PC-3 (cell line): ENCODE data around the gene MRC2. TPM values are rescaled to one million over a fixed set of nuclear protein-coding genes. Genes with fewer than 3 reads are reported as not detected.

Experiments
- ATAC-seq: fragments of 200-7000 bp; cut with Tn5 transposase; 2 replicates; pipeline ENCODE4 v1.9.1; 2020; ENCODE audit warnings: mild to moderate bottlenecking, moderate library complexity
- BruUV-seq: library from RNA; stranded (reverse); fragments of 400-500 nt; replicated peaks from 2 replicates; lab custom pipeline; 2021; lab: Mats Ljungman, UMichigan
- CTCF ChIA-PET: fragments of 300-600 bp; sonication (Branson Sonifier 250); formaldehyde crosslinking; loops from one replicate; lab custom pipeline; 2022; ENCODE audit warnings: antibody characterized with exemption; lab: Charles Lee
- POLR2A ChIA-PET: fragments of 300-600 bp; sonication (Branson Sonifier 250); formaldehyde crosslinking; loops from one replicate; lab custom pipeline; 2022; ENCODE audit warnings: antibody characterized with exemption; ENCODE audit not compliant: unreplicated experiment; lab: Charles Lee
- DNase-seq: peaks from one replicate; pipeline ENCODE4 v3.0.0-alpha.2; 2015
- H2AFZ ChIP-seq: fragments of 300-600 bp; sonication (generic); 2 replicates; pipeline ENCODE4 v1.6.0; 2016; ENCODE audit warnings: antibody characterized with exemption, low read length
- H3F3A ChIP-seq: fragments of 300-600 bp; sonication (generic); one replicate; pipeline ENCODE4 v1.6.0; 2017; ENCODE audit warnings: antibody characterized with exemption, low read length, control low read depth, mild to moderate bottlenecking; ENCODE audit not compliant: unreplicated experiment
- H3K27ac ChIP-seq: fragments of 300-600 bp; sonication (generic); 2 replicates; pipeline ENCODE4 v1.5.1; 2016; ENCODE audit warnings: mild to moderate bottlenecking, low read length
- H3K27me3 ChIP-seq: fragments of 300-600 bp; sonication (generic); 2 replicates; pipeline ENCODE4 v1.6.1; 2016; ENCODE audit warnings: low read length, mixed read lengths
- H3K36me3 ChIP-seq: fragments of 300-600 bp; sonication (generic); 2 replicates; pipeline ENCODE4 v1.6.1; 2016; ENCODE audit warnings: low read depth, mixed run types, low read length, mixed read lengths
- H3K4me1 ChIP-seq: fragments of 300-600 bp; sonication (generic); 2 replicates; pipeline ENCODE4 v1.5.1; 2016; ENCODE audit warnings: low read length; ENCODE audit not compliant: insufficient read depth
- H3K4me2 ChIP-seq: fragments of 300-600 bp; sonication (generic); 2 replicates; pipeline ENCODE4 v1.6.0; 2016; ENCODE audit warnings: low read length
- H3K4me3 ChIP-seq: fragments of 300-600 bp; sonication (generic); 2 replicates; pipeline ENCODE4 v1.5.1; 2016; ENCODE audit warnings: mild to moderate bottlenecking, low read length, mixed read lengths
- H3K79me2 ChIP-seq: fragments of 300-600 bp; sonication (generic); 2 replicates; pipeline ENCODE4 v1.6.1; 2017; ENCODE audit warnings: low read length, mixed read lengths
- H3K9ac ChIP-seq: fragments of 300-600 bp; sonication (generic); 2 replicates; pipeline ENCODE4 v1.6.0; 2016; ENCODE audit warnings: mild to moderate bottlenecking, low read length
- H3K9me2 ChIP-seq: fragments of 300-600 bp; sonication (generic); replicated peaks from 2 replicates; pipeline ENCODE4 v1.6.1; 2016; ENCODE audit warnings: mixed run types, low read length, mixed read lengths
- H3K9me3 ChIP-seq: fragments of 300-600 bp; sonication (generic); 2 replicates; pipeline ENCODE4 v1.6.1; 2016; ENCODE audit warnings: low read length, mixed read lengths
- H4K20me1 ChIP-seq: fragments of 300-600 bp; sonication (generic); 2 replicates; pipeline ENCODE4 v1.6.1; 2016; ENCODE audit warnings: low read length, mixed read lengths
- EZH2 ChIP-seq: fragments of 300-600 bp; sonication (generic); IDR thresholded peaks from one replicate; pipeline ENCODE4 v1.6.1; 2017; ENCODE audit warnings: antibody characterized with exemption, mild to moderate bottlenecking, low read length; ENCODE audit not compliant: unreplicated experiment
- EZH2phosphoT487 ChIP-seq: fragments of 300-600 bp; sonication (generic); IDR thresholded peaks from 2 replicates; pipeline ENCODE4 v1.6.1; 2018; ENCODE audit warnings: mild to moderate bottlenecking, antibody characterized with exemption, low read length, borderline replicate concordance
- intact Hi-C: fragments of 100-400 bp; cut with micrococcal nuclease; formaldehyde crosslinking; loops from 2 replicates; pipeline ENCODE4 v1.9.0; 2023
- total RNA-seq: library from RNA; depleted of rRNA; stranded (reverse); fragments of >200 nt; gene quantifications from 2 replicates; pipeline ENCODE4 v1.2.3, GENCODE V29; 2014
- TF ChIP-seq, protein P1 (sequence below): fragments of 300-600 bp; sonication (generic); conservative IDR thresholded peaks from 2 replicates; pipeline ENCODE4 v1.5.1; 2017; ENCODE audit warnings: antibody characterized with exemption, low read depth, mild to moderate bottlenecking, low read length

MRC2 gene
- total RNA-seq, 1 experiment from 2014 or later = 13.5 TPM

DNA sequence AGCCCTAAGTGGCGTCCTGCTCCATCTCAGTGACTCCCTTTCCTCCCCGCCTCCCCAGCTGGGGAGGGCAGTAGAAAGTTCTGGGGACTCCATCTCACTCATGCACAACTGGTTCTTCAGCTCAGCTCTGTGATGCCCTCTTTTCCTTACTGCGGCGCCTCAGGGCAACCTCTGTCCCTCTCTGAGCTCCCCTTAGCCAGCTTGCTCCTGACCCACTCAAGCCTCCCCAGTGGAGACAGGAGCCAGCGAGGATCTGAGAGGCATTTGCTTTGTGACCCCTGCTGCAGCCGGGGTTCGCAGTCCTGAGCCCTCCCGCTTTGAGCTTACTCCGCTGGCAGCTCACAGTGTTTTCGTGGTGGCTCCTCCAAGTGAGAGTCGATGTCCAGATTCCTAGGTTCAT is 6.2 kb upstream of the MRC2 start:
- Histone ChIP-seq H3K79me2 (no peaks in the 10 kb centered on the region), H4K20me1 (no peaks in the 10 kb centered on the region), H3K4me3 (no peak overlapping the region), H2AFZ (no peak overlapping the region), H3K27ac (no peak overlapping the region), H3K9ac (no peak overlapping the region), H3K9me3 (no peaks in the 10 kb centered on the region), H3F3A (no peaks in the 10 kb centered on the region), H3K4me2 (no peak overlapping the region), H3K27me3 (no peaks in the 10 kb centered on the region), H3K4me1 (no peaks in the 10 kb centered on the region), H3K36me3 (no peaks in the 10 kb centered on the region), H3K9me2 (no peaks in the 10 kb centered on the region)
- DNase-seq = no peak
- no peak for TF ChIP-seq EZH2phosphoT487
- TF ChIP-seq, protein P1, sequence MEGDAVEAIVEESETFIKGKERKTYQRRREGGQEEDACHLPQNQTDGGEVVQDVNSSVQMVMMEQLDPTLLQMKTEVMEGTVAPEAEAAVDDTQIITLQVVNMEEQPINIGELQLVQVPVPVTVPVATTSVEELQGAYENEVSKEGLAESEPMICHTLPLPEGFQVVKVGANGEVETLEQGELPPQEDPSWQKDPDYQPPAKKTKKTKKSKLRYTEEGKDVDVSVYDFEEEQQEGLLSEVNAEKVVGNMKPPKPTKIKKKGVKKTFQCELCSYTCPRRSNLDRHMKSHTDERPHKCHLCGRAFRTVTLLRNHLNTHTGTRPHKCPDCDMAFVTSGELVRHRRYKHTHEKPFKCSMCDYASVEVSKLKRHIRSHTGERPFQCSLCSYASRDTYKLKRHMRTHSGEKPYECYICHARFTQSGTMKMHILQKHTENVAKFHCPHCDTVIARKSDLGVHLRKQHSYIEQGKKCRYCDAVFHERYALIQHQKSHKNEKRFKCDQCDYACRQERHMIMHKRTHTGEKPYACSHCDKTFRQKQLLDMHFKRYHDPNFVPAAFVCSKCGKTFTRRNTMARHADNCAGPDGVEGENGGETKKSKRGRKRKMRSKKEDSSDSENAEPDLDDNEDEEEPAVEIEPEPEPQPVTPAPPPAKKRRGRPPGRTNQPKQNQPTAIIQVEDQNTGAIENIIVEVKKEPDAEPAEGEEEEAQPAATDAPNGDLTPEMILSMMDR = no peak
- no peak for TF ChIP-seq EZH2
- POLR2A ChIA-PET = no interaction called here
- CTCF ChIA-PET = no interaction called here
- no peak for ATAC-seq
- intact Hi-C loops = no loop called here
- BruUV-seq = no TSS peak

DNA sequence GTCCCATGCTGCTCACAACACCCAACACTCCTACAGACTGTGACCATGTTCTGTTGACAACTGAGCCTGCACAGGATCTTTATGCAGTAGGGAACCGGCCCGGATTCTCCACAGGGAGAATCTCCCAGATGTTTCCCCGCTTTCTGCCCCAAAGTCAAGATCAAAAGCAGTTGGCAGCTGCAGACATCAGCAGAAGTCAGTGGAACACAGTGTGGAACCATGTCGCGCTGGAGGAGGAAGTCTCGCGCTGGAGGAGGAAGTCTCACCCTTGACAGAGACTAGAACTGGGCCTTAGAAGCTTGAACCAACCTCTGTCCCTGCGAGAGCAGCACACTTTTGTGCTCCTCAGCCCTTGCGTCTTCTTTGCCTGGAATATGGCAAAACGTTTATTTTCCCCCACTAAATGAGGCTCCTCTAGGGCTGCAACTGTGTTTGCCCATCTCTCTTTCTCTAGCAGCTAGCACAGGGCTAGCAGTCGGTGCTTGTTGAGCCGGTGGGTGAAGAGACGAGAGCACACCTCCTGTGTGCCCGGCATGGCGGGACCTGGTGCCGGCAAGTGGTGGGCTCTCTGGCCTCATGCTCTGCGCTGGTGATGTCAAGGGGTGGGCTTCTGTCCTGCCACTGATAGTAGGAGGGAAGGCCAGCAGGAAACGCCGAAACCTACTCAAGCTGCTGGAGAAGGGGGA is 2.1 kb upstream of the MRC2 start:
- TF ChIP-seq EZH2phosphoT487 = no peak
- TF ChIP-seq, protein P1 = no peak
- peaks cover 7% of the 10 kb centered on the region for H3K4me1 ChIP-seq
- no peak overlapping the region for H3K4me2 ChIP-seq
- no peak for ATAC-seq
- no peaks in the 10 kb centered on the region for H3K9me2 ChIP-seq
- no peak overlapping the region for H3K4me3 ChIP-seq
- BruUV-seq = no TSS peak
- no peaks in the 10 kb centered on the region for H3K9me3 ChIP-seq
- POLR2A ChIA-PET = no interaction called here
- H3K27me3 ChIP-seq = no peaks in the 10 kb centered on the region
- intact Hi-C loops = no loop called here
- H3K9ac ChIP-seq = no peak overlapping the region
- H2AFZ ChIP-seq = no peak overlapping the region
- CTCF ChIA-PET = no interaction called here
- H4K20me1 ChIP-seq = no peaks in the 10 kb centered on the region
- H3K79me2 ChIP-seq = no peaks in the 10 kb centered on the region
- H3F3A ChIP-seq = no peaks in the 10 kb centered on the region
- H3K36me3 ChIP-seq = no peaks in the 10 kb centered on the region
- H3K27ac ChIP-seq = no peak overlapping the region
- no peak for DNase-seq

DNA sequence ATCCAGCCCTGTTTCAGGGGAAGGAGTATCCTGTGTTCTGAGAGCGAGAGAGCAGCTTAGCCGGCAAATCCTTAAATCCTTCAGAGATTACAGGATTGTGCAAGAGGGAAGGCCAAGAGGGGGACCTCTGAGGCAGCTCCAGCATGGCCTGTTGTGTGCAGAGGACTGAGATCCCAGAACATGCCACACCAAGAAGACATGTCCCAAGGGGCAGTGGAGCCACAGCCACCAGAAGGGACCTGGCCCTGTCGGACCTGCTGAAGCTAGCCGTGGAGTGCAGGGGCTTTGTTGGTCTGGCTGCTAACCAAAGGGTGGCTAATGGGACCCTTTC is 1.6 kb upstream of the MRC2 start:
- DNase-seq (no peak), ATAC-seq (no peak)
- H3K27me3 ChIP-seq = no peaks in the 10 kb centered on the region
- no peaks in the 10 kb centered on the region for H3K79me2 ChIP-seq
- no TSS peak for BruUV-seq
- TF ChIP-seq, protein P1 = no peak
- TF ChIP-seq EZH2phosphoT487 = no peak
- no peak for TF ChIP-seq EZH2
- no peaks in the 10 kb centered on the region for H3K9me3 ChIP-seq
- CTCF ChIA-PET = no interaction called here
- H2AFZ ChIP-seq = no peak overlapping the region
- H3K4me2 ChIP-seq = no peak overlapping the region
- no peak overlapping the region for H3K4me3 ChIP-seq
- H3K9ac ChIP-seq = no peak overlapping the region
- no peaks in the 10 kb centered on the region for H4K20me1 ChIP-seq
- intact Hi-C loops = no loop called here
- H3K27ac ChIP-seq = no peak overlapping the region
- H3F3A ChIP-seq = no peaks in the 10 kb centered on the region
- POLR2A ChIA-PET = no interaction called here
- no peaks in the 10 kb centered on the region for H3K9me2 ChIP-seq
- H3K36me3 ChIP-seq = no peaks in the 10 kb centered on the region
- peaks cover 7% of the 10 kb centered on the region for H3K4me1 ChIP-seq
